PFSK-1 (cell line): ENCODE measurements around the gene PPARA.

Experiments used
- FOXP2 ChIP-seq: optimal IDR thresholded peaks from 2 replicates; pipeline ENCODE3; 2011; ENCODE audit warnings: borderline replicate concordance, control low read depth, inconsistent platforms; ENCODE audit not compliant: insufficient read depth; ENCODE audit errors: extremely low read length, extremely low read depth
- POLR2AphosphoS5 ChIP-seq: IDR thresholded peaks from 2 replicates; pipeline ENCODE4 v1.6.1; 2012; ENCODE audit warnings: low read depth, mild to moderate bottlenecking, control low read depth, low read length, moderate library complexity
- SIN3A ChIP-seq: IDR thresholded peaks from 2 replicates; pipeline ENCODE4 v1.6.1; 2012; ENCODE audit warnings: mild to moderate bottlenecking, low read length, moderate library complexity, borderline replicate concordance; ENCODE audit not compliant: insufficient read depth
- TAF1 ChIP-seq: IDR thresholded peaks from 2 replicates; pipeline ENCODE4 v1.6.1; 2012; ENCODE audit warnings: low read length, control low read depth, borderline replicate concordance; ENCODE audit not compliant: insufficient read depth
- TF ChIP-seq, protein P1 (sequence below), 2 experiments: IDR thresholded peaks; 2 replicates each; pipeline versions ENCODE4 v1.6.1 to v1.8.0; 2011 to 2012; ENCODE audit warnings: low read depth in 2 of 2, low read length in 2 of 2, control low read depth in 1 of 2, inconsistent platforms in 1 of 2, mild to moderate bottlenecking in 1 of 2, moderate library complexity in 1 of 2; ENCODE audit not compliant: insufficient read depth in 1 of 2

PPARA gene

DNA sequence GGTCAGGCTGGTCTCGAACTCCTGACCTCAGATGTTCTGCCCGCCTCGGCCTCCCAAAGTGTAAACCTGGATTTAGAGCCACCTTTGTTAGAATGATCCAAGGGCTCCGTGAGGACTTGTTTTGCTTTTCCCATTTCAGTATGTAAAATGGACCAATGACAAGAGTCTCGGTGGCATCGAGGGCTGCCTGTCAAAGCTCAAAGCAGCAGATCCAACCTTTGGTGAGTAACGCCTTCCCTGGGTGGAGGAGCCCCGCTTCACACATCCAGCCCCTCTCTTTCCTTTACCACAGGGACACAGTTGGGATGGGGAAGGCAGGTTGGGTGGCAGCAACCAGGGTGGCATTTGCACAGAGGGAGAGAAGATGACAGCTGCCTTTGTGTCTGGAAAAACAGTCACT is 121.9 kb downstream of the PPARA start:
- TF ChIP-seq SIN3A = no peak
- no peak for TF ChIP-seq FOXP2
- no peak for TF ChIP-seq POLR2AphosphoS5
- TF ChIP-seq TAF1 = no peak
- TF ChIP-seq, protein P1, sequence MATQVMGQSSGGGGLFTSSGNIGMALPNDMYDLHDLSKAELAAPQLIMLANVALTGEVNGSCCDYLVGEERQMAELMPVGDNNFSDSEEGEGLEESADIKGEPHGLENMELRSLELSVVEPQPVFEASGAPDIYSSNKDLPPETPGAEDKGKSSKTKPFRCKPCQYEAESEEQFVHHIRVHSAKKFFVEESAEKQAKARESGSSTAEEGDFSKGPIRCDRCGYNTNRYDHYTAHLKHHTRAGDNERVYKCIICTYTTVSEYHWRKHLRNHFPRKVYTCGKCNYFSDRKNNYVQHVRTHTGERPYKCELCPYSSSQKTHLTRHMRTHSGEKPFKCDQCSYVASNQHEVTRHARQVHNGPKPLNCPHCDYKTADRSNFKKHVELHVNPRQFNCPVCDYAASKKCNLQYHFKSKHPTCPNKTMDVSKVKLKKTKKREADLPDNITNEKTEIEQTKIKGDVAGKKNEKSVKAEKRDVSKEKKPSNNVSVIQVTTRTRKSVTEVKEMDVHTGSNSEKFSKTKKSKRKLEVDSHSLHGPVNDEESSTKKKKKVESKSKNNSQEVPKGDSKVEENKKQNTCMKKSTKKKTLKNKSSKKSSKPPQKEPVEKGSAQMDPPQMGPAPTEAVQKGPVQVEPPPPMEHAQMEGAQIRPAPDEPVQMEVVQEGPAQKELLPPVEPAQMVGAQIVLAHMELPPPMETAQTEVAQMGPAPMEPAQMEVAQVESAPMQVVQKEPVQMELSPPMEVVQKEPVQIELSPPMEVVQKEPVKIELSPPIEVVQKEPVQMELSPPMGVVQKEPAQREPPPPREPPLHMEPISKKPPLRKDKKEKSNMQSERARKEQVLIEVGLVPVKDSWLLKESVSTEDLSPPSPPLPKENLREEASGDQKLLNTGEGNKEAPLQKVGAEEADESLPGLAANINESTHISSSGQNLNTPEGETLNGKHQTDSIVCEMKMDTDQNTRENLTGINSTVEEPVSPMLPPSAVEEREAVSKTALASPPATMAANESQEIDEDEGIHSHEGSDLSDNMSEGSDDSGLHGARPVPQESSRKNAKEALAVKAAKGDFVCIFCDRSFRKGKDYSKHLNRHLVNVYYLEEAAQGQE (IDR thresholded peaks at IDR 0.05; ENCODE audit: insufficient read depth in 1 of 2, low read depth in 2 of 2, low read length in 2 of 2) = no peak

DNA sequence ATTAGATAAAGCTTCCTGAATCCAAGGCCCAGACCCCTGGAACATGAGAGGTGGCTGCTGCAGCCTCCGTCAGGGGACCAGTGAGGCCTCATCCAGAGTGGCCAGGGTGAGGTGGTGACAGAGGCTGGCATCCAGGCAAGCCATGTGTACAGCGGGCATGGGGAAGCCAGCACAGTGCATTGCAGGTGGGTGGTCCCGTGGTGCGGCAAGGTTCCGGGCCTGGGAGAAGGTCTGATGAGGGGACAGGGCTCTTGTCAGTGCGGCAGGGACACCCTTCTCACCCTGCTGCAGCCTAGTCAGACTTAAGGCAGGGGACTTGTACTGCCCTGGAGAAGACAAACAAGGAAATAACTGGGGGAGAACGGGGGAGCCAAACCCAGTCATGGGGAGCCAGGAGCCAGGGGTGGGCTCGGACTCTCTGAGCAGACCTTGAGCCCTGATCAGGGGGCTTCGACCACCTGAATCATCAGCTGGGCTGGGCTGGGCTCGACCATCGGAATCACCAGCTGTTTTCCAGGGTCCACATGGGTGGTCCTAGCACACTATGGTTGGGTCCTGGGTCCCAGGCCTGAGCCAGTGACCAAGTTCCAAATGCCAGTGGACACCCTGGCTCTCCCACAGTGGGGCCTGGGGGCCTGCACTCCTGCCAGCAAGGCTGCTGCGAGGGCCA is 122.6 kb downstream of the PPARA start:
- TF ChIP-seq TAF1 (no peak), FOXP2 (no peak), SIN3A (no peak), POLR2AphosphoS5 (no peak)
- TF ChIP-seq, protein P1 (IDR thresholded peaks at IDR 0.05; ENCODE audit: insufficient read depth in 1 of 2, low read depth in 2 of 2, low read length in 2 of 2) = no peak

DNA sequence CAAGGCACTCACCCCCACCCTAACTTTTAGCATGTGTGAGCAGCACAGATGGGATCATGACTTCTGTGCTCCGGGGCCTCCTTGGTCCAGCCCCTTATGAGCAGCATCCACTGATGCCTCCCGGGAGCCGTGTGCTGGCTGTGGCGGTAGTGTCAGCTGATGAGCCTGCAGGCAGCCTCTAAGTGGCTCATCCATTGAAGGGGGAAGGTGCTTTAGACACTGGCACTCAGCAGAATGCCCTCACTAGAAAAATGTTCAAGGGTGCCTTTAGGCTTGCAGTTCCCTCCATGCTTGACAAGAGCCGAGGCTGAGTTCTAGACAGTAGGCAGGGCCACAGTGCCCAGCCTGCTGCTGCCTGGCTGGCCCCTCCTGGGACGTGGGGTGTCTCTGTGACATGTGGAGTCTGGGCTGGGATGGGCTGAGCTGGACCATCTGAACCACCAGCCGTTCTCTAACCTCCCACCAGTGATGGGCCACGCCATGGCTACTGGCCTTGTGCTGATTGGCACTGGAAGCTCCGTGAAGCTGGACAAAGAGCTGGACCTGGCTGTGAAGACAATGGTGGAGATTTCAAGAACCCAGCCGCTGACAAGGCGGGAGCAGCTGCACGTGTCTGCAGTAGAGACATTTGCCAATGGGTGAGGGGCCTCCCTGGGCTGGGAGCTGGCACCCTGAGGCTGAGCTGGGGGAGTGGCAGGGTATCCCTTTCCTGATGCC is 123.3 kb downstream of the PPARA start:
- TF ChIP-seq FOXP2 = no peak
- TF ChIP-seq SIN3A = no peak
- no peak for TF ChIP-seq TAF1
- no peak for TF ChIP-seq POLR2AphosphoS5
- TF ChIP-seq, protein P1 (IDR thresholded peaks at IDR 0.05; ENCODE audit: insufficient read depth in 1 of 2, low read depth in 2 of 2, low read length in 2 of 2) = no peak

DNA sequence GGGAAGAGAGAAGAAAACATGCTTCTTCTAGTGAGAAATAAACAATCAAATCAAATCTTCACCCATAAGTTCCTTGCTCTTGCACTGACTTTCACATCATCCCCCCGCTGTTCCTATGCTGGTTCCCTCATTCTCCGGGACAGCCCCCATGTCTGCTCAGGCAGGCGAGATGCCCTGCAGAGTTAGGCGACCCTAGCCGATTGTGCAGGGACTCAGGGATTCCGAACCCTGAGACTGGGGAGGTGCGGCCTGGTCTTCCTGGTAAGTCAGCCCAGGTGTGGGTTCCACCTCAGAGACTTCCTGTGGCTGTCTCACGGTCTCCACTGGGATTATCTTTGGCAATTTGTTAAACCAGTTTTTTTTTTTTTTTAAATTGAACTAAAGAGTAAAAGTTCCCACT is 124.1 kb downstream of the PPARA start:
- TF ChIP-seq TAF1 (no peak), FOXP2 (no peak), POLR2AphosphoS5 (no peak), SIN3A (no peak)
- TF ChIP-seq, protein P1 (IDR thresholded peaks at IDR 0.05; ENCODE audit: insufficient read depth in 1 of 2, low read depth in 2 of 2, low read length in 2 of 2) = no peak
